Pancreas (tissue), 10 donors: ENCODE results near the gene NOC3L. TPM values are rescaled to one million over a fixed set of nuclear protein-coding genes. Genes with fewer than 3 reads are reported as not detected.

Experiments used
- ATAC-seq, 4 donors: fragments of 200-7000 bp; cut with Tn5 transposase; one replicate each; pipeline versions ENCODE4 v1.8.0 to v1.9.1; 2020; ENCODE audit warnings: mild to moderate bottlenecking in 4 of 4, moderate library complexity in 4 of 4
- DNase-seq, 6 donors: peaks; one replicate each; pipeline ENCODE4 v3.0.0-alpha.2; 2020
- FAIRE-seq: peaks from 2 replicates; lab custom pipeline; 2012; peaks lifted over from hg19 to GRCh38; lab: Jason Lieb, UNC
- H3K27ac ChIP-seq, 4 donors: fragments of 200-600 bp; sonication (generic); 1 replicate in 3 of 4; 2 replicates in 1 of 4; pipeline versions ENCODE4 v1.5.0 to v1.8.0; 2020
- H3K27me3 ChIP-seq, 4 donors: fragments of 200-600 bp; one replicate each; pipeline ENCODE4 v1.8.0; 2021
- H3K36me3 ChIP-seq, 3 donors: fragments of 200-600 bp; sonication (generic) in 1 of 3; one replicate each; pipeline versions ENCODE4 v1.5.0 to v1.8.0; 2020 to 2021
- H3K4me1 ChIP-seq, 3 donors: fragments of 200-600 bp; one replicate each; pipeline ENCODE4 v1.8.0; 2021
- H3K4me3 ChIP-seq, 4 donors: fragments of 200-600 bp; sonication (generic) in 2 of 4; one replicate each; pipeline versions ENCODE4 v1.5.0 to v1.8.0; 2020 to 2021
- H3K9me3 ChIP-seq, 4 donors: fragments of 200-600 bp; one replicate each; pipeline ENCODE4 v1.8.0; 2021
- WGBS, 2 donors: extraction: QIAGEN DNeasy Blood & Tissue Kit; methylation state at CpG; one replicate each; pipeline ENCODE4 v1.1.7; 2013; 5-methylcytosine and 5-hydroxymethylcytosine counted together
- intact Hi-C, 3 donors: fragments of 100-400 bp; cut with DNase I; formaldehyde crosslinking; loops; one replicate each; pipeline versions ENCODE4 v1.11.1 to v1.14.2; 2022
- polyA plus RNA-seq, 2 donors: library from polyadenylated mRNA; stranded (reverse); fragments of 200-250 nt; gene quantifications; one replicate each; pipeline ENCODE4 v1.2.3, GENCODE V29; 2013
- total RNA-seq, 6 donors: library from RNA; stranded (reverse); fragmentation: NEBNext Ultra II Directional in 4 of 6; extraction: Animal tissue kit (Norgen Biotek cat#: 25700) in 4 of 6; gene quantifications; one replicate each; pipeline versions ENCODE4 v1.2.1 to v1.2.4, GENCODE V29; 2021 to 2023
- TF ChIP-seq, protein P1 (sequence below), 4 donors: fragments of 200-600 bp; sonication (generic) in 3 of 4; IDR thresholded peaks; one replicate each; pipeline versions ENCODE4 v1.5.0 to v1.8.0; 2021; ENCODE audit warnings: antibody characterized with exemption in 4 of 4
- donor health status: healthy with polysubstance abuse.
- donor health status: DM: no; HTN: no; CAD: no; lungs with moderate emphysema.
- donor health status: DM: no; HTN: no; CAD: no.
- donor health status: control.
- donor health status: control.
- donor health status: Bipolar disorder and iron deficiency.
- donor health status: DM: yes; HTN: yes; CAD: no.
- donor health status: DM: no; HTN: no; CAD: no.
- donor health status: DM: no; HTN: no; CAD: no.
- donor health status: DM: yes; HTN: yes; CAD: no.

Gene NOC3L, protein sequence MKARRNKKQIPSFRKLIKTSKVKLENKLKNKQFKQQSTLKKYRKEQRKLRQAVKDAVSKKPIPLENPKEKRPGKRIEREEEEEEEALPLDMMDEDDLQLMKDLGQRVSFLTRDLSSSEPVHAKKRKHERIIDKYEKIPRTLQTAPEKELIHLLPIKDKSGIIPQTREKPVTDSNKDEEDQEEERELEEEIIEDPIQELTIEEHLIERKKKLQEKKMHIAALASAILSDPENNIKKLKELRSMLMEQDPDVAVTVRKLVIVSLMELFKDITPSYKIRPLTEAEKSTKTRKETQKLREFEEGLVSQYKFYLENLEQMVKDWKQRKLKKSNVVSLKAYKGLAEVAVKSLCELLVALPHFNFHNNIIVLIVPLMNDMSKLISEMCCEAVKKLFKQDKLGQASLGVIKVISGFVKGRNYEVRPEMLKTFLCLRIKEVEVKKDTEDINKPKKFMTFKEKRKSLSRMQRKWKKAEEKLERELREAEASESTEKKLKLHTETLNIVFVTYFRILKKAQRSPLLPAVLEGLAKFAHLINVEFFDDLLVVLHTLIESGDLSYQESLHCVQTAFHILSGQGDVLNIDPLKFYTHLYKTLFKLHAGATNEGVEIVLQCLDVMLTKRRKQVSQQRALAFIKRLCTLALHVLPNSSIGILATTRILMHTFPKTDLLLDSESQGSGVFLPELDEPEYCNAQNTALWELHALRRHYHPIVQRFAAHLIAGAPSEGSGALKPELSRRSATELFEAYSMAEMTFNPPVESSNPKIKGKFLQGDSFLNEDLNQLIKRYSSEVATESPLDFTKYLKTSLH
- total RNA-seq: 1 to 10 TPM; 3.3 to 9.4 (median 7.2) TPM
- 1 to 10 TPM; 3.8 to 4.4 TPM for polyA plus RNA-seq

DNA sequence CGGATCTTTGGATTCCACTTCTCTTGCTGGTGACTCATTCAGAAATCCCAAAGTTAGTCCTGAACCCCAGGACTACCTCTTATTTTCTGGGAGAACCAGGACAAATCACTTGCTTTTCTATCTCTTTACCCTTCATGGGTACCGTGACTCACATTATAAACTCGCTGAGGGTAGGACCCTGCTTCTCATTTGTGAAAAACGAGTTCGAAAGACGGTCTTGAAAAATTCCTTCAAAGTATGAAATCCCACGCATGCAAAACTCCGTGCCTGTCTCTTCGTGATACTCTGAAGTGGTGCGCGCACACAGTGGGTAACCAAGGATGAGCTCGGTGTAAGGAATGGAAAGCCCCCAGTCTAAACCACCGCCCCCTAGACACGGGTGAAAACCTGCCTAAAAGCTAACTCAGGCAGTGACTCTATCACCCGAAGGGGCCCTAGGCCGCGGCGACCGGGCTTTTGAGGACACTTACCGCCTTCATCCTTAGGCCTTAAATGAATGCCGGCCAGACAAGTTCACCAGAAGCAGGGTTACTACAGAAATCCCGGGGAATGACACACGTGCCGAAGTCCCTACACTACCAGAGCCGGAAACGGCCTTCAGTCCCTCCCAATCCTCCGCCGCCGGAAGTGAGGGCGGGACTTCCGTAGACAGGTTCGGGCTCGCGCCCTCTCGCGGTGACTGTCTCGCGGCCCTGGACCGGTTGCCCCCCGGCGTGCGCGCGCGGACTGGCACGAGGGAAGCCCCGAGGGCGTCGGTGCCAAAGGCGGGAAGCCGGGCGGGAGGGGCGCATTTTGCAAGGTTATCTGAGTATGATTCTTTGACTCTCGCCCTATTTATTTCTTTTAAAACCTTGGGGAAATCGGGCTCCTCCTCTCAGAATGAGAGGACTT is at the start of gene NOC3L:
NOC3L (minus strand) TSS at position 580 of the 891 bp plus-strand sequence; CDS start at position 479, 101 bp downstream.
- 0% methylated on average over 55 of the region's 55 CpGs for WGBS, 2 donors
- FAIRE-seq (peak; percentile 88), DNase-seq (peak; percentile 92 to 98 (median 95)), ATAC-seq (peak; percentile 100)
- TF ChIP-seq, protein P1, sequence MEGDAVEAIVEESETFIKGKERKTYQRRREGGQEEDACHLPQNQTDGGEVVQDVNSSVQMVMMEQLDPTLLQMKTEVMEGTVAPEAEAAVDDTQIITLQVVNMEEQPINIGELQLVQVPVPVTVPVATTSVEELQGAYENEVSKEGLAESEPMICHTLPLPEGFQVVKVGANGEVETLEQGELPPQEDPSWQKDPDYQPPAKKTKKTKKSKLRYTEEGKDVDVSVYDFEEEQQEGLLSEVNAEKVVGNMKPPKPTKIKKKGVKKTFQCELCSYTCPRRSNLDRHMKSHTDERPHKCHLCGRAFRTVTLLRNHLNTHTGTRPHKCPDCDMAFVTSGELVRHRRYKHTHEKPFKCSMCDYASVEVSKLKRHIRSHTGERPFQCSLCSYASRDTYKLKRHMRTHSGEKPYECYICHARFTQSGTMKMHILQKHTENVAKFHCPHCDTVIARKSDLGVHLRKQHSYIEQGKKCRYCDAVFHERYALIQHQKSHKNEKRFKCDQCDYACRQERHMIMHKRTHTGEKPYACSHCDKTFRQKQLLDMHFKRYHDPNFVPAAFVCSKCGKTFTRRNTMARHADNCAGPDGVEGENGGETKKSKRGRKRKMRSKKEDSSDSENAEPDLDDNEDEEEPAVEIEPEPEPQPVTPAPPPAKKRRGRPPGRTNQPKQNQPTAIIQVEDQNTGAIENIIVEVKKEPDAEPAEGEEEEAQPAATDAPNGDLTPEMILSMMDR (IDR thresholded peaks at IDR 0.05): peak; percentile 80 to 94 (median 92)
- H3K36me3 ChIP-seq: no peaks in the 10 kb centered on the region
- peaks cover 4 to 14% (median 8%) of the 10 kb centered on the region in 3 donors for H3K4me1 ChIP-seq
- no peaks in the 10 kb centered on the region for H3K9me3 ChIP-seq
- intact Hi-C loops: loop anchor here in 1 of 3 donors (10.0 kb wide), 1 partner anchor 72 kb away; no protein-coding TSS in a partner anchor
- H3K27ac ChIP-seq: peak within 1 kb of the TSS; percentile 25 to 66 (median 43)
- H3K4me3 ChIP-seq: peak within 1 kb of the TSS; percentile 43 to 70 (median 64)
- no peaks in the 10 kb centered on the region for H3K27me3 ChIP-seq

GRCh38 chr10:94412449-94412848 is 49.7 kb upstream of the NOC3L start:
- Histone ChIP-seq H3K4me1 (peaks cover 6 to 24% (median 11%) of the 10 kb centered on the region in 3 donors), H3K36me3 (no peaks in the 10 kb centered on the region), H3K27me3 (no peaks in the 10 kb centered on the region), H3K4me3 (no peak overlapping the region), H3K9me3 (no peaks in the 10 kb centered on the region), H3K27ac (no peak overlapping the region)
- TF ChIP-seq, protein P1 (IDR thresholded peaks at IDR 0.05): no peak
- no peak for DNase-seq
- intact Hi-C loops: no loop called here
- WGBS, 2 donors: 66% methylated on average over 3 of the region's 3 CpGs
- no peak for FAIRE-seq
- peak in 1 of 4 donors; percentile 17 for ATAC-seq

DNA sequence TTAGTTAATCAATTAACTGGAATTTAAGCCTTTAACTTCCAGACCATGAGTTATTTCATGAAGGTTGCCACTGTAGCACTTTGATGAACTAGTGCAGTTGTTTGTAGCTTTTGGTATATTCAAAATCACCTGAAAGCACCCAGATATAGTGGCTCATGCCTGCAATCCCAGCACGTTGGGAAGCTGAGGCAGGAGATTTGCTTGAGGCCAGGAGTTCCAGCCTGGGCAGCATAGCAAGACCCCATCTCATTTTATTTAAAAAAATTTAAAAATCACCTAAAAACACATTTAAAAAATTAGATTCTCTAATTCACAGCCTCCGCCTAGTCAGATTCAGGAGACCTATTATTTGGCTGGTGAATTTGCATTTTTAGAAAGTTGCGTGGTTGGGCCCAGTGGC is 48.6 kb upstream of the NOC3L start:
- H3K36me3 ChIP-seq: no peaks in the 10 kb centered on the region
- no peak overlapping the region for H3K27ac ChIP-seq
- TF ChIP-seq, protein P1 (IDR thresholded peaks at IDR 0.05): no peak
- 97 to 99% methylated on average over 3 of the region's 3 CpGs for WGBS, 2 donors
- H3K4me3 ChIP-seq: no peak overlapping the region
- H3K4me1 ChIP-seq: peaks cover 10 to 22% (median 11%) of the 10 kb centered on the region in 3 donors
- H3K9me3 ChIP-seq: no peaks in the 10 kb centered on the region
- H3K27me3 ChIP-seq: no peaks in the 10 kb centered on the region
- DNase-seq (no peak), FAIRE-seq (no peak), ATAC-seq (no peak)
- intact Hi-C loops: no loop called here

GRCh38 chr10:94409021-94409657 is 46.4 kb upstream of the NOC3L start:
- Histone ChIP-seq H3K36me3 (no peaks in the 10 kb centered on the region), H3K9me3 (no peaks in the 10 kb centered on the region), H3K4me1 (peaks cover 15 to 25% (median 16%) of the 10 kb centered on the region in 3 donors), H3K27ac (no peak overlapping the region), H3K27me3 (no peaks in the 10 kb centered on the region), H3K4me3 (no peak overlapping the region)
- DNase-seq (no peak), ATAC-seq (peak in 1 of 4 donors; percentile 37), FAIRE-seq (no peak)
- TF ChIP-seq, protein P1 (IDR thresholded peaks at IDR 0.05): no peak
- intact Hi-C loops: no loop called here
- WGBS, 2 donors: 51 to 56% methylated on average over 7 of the region's 7 CpGs
